Muscle layer of duodenum (tissue), 2 donors: ENCODE results near the gene RBM17.
"Not testable (repeated sequence)": the region's sequence is repeated elsewhere in the genome, so short reads cannot be mapped to it uniquely, and the experiment has no call there.

Experiments used
- H3K27ac ChIP-seq: one replicate; pipeline ENCODE4 v1.7.0; 2013; ENCODE audit warnings: mild to moderate bottlenecking, low read length
- H3K27me3 ChIP-seq: one replicate; pipeline ENCODE4 v1.7.0; 2013; ENCODE audit warnings: low read depth, mild to moderate bottlenecking, control low read depth, low read length
- H3K36me3 ChIP-seq, 2 donors: one replicate each; pipeline ENCODE4 v1.7.0; 2013; ENCODE audit warnings: low read length in 2 of 2, control low read depth in 1 of 2, mild to moderate bottlenecking in 1 of 2; ENCODE audit not compliant: insufficient read depth in 2 of 2, control insufficient read depth in 1 of 2
- H3K4me1 ChIP-seq, 2 donors: one replicate each; pipeline ENCODE4 v1.7.0; 2013; ENCODE audit warnings: low read length in 2 of 2, mild to moderate bottlenecking in 2 of 2, control low read depth in 1 of 2, moderate library complexity in 1 of 2; ENCODE audit not compliant: insufficient read depth in 2 of 2, control insufficient read depth in 1 of 2
- H3K4me3 ChIP-seq, 2 donors: one replicate each; pipeline ENCODE4 v1.7.0; 2013; ENCODE audit warnings: low read length in 2 of 2, low read depth in 1 of 2, mild to moderate bottlenecking in 1 of 2
- H3K9me3 ChIP-seq, 2 donors: one replicate each; pipeline ENCODE4 v1.7.0; 2013; ENCODE audit warnings: low read length in 2 of 2, control low read depth in 1 of 2, mild to moderate bottlenecking in 1 of 2; ENCODE audit not compliant: control insufficient read depth in 1 of 2
- donor health status: healthy.

The RBM17 gene

GRCh38 chr10:6116806-6117205 is 28.0 kb downstream of the RBM17 start:
- H3K36me3 ChIP-seq = peaks cover 32 to 39% of the 10 kb centered on the region in 2 donors
- no peaks in the 10 kb centered on the region for H3K27me3 ChIP-seq
- no peak overlapping the region for H3K27ac ChIP-seq
- H3K4me1 ChIP-seq = peaks cover 0 to 4% of the 10 kb centered on the region in 2 donors
- no peaks in the 10 kb centered on the region for H3K9me3 ChIP-seq
- H3K4me3 ChIP-seq = no peak overlapping the region

- peaks cover 23 to 30% of the 10 kb centered on the region in 2 donors for H3K36me3 ChIP-seq
- H3K9me3 ChIP-seq = no peaks in the 10 kb centered on the region
- H3K27me3 ChIP-seq = no peaks in the 10 kb centered on the region
- H3K4me1 ChIP-seq = peaks cover 0 to 4% of the 10 kb centered on the region in 2 donors
- no peak overlapping the region for H3K27ac ChIP-seq
- no peak overlapping the region for H3K4me3 ChIP-seq
Measured at GRCh38 chr10:6117711-6118110, 28.9 kb downstream of the RBM17 start.

GRCh38 chr10:6119423-6119822 is 30.6 kb downstream of the RBM17 start:
- Histone ChIP-seq H3K36me3 (peaks cover 12 to 13% of the 10 kb centered on the region in 2 donors), H3K9me3 (no peaks in the 10 kb centered on the region), H3K4me3 (no peak overlapping the region), H3K4me1 (peaks cover 0 to 4% of the 10 kb centered on the region in 2 donors), H3K27me3 (no peaks in the 10 kb centered on the region), H3K27ac (no peak overlapping the region)

- Histone ChIP-seq H3K4me3 (no peak overlapping the region), H3K27ac (no peak overlapping the region), H3K9me3 (no peaks in the 10 kb centered on the region), H3K36me3 (peaks cover 7 to 8% of the 10 kb centered on the region in 2 donors), H3K4me1 (no peaks in the 10 kb centered on the region), H3K27me3 (no peaks in the 10 kb centered on the region)
Measured at GRCh38 chr10:6119962-6120361, 31.1 kb downstream of the RBM17 start.

- H3K36me3 ChIP-seq = peaks cover 0 to under 1% of the 10 kb centered on the region in 2 donors
- H3K27ac ChIP-seq = no peak overlapping the region
- H3K4me3 ChIP-seq = no peak overlapping the region
- no peaks in the 10 kb centered on the region for H3K4me1 ChIP-seq
- no peaks in the 10 kb centered on the region for H3K27me3 ChIP-seq
- no peaks in the 10 kb centered on the region for H3K9me3 ChIP-seq
Measured at GRCh38 chr10:6120691-6121090, 31.9 kb downstream of the RBM17 start.

- no peaks in the 10 kb centered on the region for H3K4me1 ChIP-seq
- no peaks in the 10 kb centered on the region for H3K9me3 ChIP-seq
- H3K27ac ChIP-seq = no peak overlapping the region
- no peak overlapping the region for H3K4me3 ChIP-seq
- no peaks in the 10 kb centered on the region for H3K36me3 ChIP-seq
- no peaks in the 10 kb centered on the region for H3K27me3 ChIP-seq
Measured at GRCh38 chr10:6121146-6121545, 32.3 kb downstream of the RBM17 start.

GRCh38 chr10:6123532-6123931 is 34.7 kb downstream of the RBM17 start:
- Histone ChIP-seq H3K27me3 (no peaks in the 10 kb centered on the region), H3K4me3 (no peak overlapping the region), H3K36me3 (no peaks in the 10 kb centered on the region), H3K27ac (no peak overlapping the region), H3K4me1 (peaks cover 3 to 6% of the 10 kb centered on the region in 2 donors), H3K9me3 (no peaks in the 10 kb centered on the region)

GRCh38 chr10:6124666-6125065 is 35.8 kb downstream of the RBM17 start:
- H3K9me3 ChIP-seq = no peaks in the 10 kb centered on the region
- H3K4me3 ChIP-seq = no peak overlapping the region
- H3K4me1 ChIP-seq = peaks cover 9 to 13% of the 10 kb centered on the region in 2 donors
- H3K27me3 ChIP-seq = no peaks in the 10 kb centered on the region
- no peaks in the 10 kb centered on the region for H3K36me3 ChIP-seq
- no peak overlapping the region for H3K27ac ChIP-seq

- H3K27me3 ChIP-seq, H3K27ac ChIP-seq, H3K4me3 ChIP-seq, H3K9me3 ChIP-seq, H3K36me3 ChIP-seq: not testable (repeated sequence)
- H3K4me1 ChIP-seq = peaks cover 9 to 13% of the 10 kb centered on the region in 2 donors
Measured at GRCh38 chr10:6127461-6127860, 38.6 kb downstream of the RBM17 start.

- no peaks in the 10 kb centered on the region for H3K27me3 ChIP-seq
- H3K4me1 ChIP-seq = peaks cover 9 to 13% of the 10 kb centered on the region in 2 donors
- H3K36me3 ChIP-seq = no peaks in the 10 kb centered on the region
- no peaks in the 10 kb centered on the region for H3K9me3 ChIP-seq
- H3K27ac ChIP-seq = no peak overlapping the region
- no peak overlapping the region for H3K4me3 ChIP-seq
Measured at GRCh38 chr10:6128087-6128486, 39.3 kb downstream of the RBM17 start.

- Histone ChIP-seq H3K27me3 (no peaks in the 10 kb centered on the region), H3K4me1 (peaks cover 9 to 13% of the 10 kb centered on the region in 2 donors), H3K27ac (no peak overlapping the region), H3K36me3 (no peaks in the 10 kb centered on the region), H3K9me3 (no peaks in the 10 kb centered on the region), H3K4me3 (no peak overlapping the region)
Measured at GRCh38 chr10:6128591-6129251, 39.9 kb downstream of the RBM17 start.

- no peak overlapping the region for H3K4me3 ChIP-seq
- H3K27ac ChIP-seq = no peak overlapping the region
- no peaks in the 10 kb centered on the region for H3K27me3 ChIP-seq
- H3K4me1 ChIP-seq = peaks cover 9 to 13% of the 10 kb centered on the region in 2 donors
- no peaks in the 10 kb centered on the region for H3K9me3 ChIP-seq
- no peaks in the 10 kb centered on the region for H3K36me3 ChIP-seq
Measured at GRCh38 chr10:6130848-6131470, 42.1 kb downstream of the RBM17 start.
